NCI-H1436 treated with DMSO at 0.1 percent for 48 hours (cell line): ENCODE measurements around the gene ZBTB46.

Experiments
- DNase-seq: peaks from one replicate; lab custom pipeline; 2025; lab: John Stamatoyannopoulos, UW

The ZBTB46 gene

DNA sequence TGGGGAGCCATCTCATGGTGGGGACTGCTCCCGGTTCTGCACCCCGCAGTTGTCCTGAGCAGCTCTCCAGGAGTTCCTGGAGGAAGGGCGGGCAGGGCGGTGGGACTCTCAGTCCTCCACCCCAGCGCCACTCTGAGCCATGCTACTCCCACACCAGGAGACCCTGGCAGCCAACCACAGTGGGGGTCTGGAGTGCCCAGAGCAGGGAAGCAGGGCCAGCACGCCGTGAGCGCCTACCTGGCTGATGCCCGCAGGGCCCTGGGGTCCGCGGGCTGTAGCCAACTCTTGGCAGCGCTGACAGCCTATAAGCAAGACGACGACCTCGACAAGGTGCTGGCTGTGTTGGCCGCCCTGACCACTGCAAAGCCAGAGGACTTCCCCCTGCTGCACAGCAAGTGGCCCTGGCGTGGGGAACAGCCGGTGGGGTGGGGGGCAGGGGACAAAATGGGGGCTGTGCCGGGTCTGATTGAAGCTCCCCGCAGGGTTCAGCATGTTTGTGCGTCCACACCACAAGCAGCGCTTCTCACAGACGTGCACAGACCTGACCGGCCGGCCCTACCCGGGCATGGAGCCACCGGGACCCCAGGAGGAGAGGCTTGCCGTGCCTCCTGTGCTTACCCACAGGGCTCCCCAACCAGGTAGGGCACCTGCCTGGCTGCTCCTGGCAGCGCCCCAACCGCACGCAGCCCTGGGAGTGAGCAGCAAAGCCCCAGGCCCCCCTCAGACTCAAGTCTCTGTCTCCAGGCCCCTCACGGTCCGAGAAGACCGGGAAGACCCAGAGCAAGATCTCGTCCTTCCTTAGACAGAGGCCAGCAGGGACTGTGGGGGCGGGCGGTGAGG, 136.3 kb downstream of the ZBTB46 start:
- no peak for DNase-seq

DNA sequence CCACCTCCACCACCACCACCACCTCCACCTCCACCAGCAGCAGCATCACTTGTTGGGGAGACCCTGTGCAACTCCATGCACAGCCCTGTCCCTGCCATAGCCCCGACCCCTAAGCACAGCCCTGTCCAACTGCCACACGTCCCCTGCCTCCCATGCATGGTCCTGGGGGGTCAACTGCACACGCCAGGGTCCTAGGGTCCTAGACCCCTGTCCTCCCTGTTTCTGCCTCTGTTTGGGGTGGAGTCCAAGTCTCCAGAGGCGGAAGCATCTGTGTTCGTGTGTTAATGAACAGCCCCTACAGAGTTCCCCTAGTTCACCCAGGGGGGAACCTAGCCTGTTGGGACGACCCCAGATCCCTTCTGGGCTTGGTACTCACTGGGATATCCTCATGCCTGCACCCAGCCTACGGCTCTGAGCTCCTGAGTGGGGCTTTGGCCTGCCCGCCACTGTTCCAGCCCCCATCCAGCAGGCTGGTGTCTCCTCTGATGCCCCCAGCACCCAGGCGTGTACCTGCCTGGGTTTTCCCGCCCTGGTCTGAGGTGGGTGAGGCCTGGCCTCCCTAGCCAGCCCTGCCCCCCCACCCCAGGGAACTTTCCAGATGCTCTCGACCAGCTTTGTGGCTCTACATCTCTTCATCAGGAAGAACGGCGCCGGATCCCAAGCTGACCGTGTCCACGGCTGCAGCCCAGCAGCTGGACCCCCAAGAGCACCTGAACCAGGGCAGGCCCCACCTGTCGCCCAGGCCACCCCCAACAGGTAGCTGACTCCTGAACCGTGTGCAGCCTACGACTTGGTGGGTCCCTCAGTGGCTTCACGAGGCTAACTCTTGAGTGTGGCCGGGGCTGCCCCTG, 137.1 kb downstream of the ZBTB46 start:
- no peak for DNase-seq
